HL-60/S4 treated with retinoic acid at 250 ng/mL for 4 days and 3 days (cell line): ENCODE measurements around the gene ELOVL5.
"Not testable (repeated sequence)": the region's sequence is repeated elsewhere in the genome, so short reads cannot be mapped to it uniquely, and the experiment has no call there.

ENCODE experiments used
- in situ Hi-C: fragments of 300-500 bp; cut with MboI; formaldehyde crosslinking; loops from 2 replicates; pipeline ENCODE4 v1.7.0; 2022; ENCODE audit warnings: low sequenced_read_pairs

The ELOVL5 gene

GRCh38 chr6:53359095-53359842 is 10.5 kb upstream of the ELOVL5 start:
- in situ Hi-C loops = no loop called here

DNA sequence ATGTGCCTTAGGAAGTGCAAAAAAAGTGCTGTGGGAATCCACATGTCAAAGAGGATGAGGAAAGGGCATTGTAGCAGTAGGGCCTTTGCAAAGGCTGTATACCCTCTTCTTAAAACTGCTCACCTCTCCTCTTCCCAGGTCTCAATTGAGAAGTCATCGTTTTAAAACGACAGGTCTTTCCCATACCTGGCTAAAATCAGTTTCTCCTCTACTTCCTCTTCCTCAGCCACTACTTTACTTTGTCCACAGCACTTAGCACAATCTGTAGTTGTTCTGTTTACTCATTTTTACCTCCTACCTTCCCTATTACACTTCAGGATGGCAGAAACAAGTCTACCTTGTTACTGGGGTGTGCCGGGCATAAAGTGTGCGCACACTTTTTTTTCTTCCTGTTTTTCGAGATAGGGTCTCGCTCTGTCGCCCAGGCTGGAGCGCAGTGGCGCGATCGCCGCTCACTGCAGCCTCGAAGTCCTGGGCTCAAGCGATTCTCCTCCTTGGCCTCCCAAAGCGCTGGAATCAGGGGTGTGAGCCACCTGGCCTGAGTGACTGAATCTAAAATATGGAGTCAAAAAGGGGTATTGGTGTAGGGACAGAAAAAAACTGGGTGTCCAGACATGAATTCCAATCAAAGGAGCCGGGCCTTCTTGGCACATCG is 9.8 kb upstream of the ELOVL5 start:
- in situ Hi-C loops = no loop called here

DNA sequence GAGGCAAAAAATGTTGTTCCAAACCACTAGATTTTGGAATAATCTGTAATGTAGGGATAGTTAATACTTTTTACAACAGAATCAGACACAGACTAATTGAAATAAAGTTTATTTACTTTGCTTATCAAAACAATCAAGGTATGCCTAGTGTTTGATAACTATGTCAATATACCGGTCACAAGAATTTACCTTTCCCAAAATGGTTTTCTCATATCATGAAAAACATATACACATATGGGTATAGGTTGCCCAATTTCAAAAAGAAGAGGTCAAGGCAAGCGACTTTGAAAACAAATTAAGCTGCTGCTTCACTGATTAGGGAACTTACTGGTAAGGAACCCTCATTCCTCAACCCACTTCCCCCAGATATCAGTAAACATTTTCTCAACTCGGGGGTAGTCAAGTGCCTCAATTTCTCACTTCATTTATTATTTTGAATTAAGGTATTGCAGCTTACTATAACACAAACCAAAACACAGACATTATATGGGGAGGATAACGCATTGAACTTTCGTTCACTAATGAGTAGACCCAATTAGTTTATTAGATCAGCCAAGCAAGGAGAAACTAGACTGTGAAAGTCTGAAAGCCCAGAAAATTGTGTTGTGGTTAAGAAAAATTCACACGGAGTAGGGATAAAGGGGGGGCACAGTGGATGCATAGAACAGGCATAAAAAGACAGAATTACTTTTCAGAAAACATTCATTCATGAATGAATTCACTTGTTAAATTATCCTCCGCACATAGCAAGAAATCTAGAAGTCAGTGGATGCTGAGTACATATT is 9.0 kb upstream of the ELOVL5 start:
- in situ Hi-C loops = no loop called here

DNA sequence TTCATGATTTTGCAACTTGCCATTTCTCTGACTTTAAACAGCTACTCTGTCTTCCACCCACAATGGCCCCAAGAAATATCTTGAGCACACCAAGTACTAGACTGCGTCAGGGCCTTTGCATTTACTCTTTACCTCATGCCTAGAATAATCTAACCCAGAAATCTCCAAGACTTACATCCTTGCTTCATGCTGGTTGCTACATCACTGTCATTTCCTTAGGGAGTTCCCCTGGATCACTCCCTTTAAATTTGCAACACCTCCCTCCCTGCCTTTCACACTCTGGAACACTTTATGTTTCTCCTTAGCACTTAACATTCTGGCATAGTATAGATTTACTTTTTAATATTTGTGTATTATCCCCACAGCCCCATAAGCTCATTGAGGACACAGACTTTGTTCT is 4.9 kb upstream of the ELOVL5 start:
- in situ Hi-C loops = no loop called here

DNA sequence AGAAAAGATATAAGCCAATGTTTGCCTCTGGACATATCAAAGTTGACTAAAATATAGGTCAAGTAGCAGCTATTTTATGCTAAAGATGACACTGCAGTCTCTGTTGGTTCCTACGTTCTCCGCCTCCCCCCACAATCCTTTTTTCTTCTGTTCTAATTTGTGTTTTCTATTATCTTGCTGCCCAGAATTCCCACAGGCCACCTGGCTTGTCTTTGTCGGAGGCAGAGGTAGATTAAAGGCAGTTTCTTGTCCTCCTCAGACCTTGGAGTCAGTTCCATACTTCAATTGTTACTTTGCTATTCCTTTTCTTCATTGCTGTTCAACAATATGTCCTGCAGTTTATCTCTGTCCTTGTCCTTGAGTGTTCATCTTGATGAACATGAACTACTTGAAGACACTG is 3.6 kb upstream of the ELOVL5 start:
- in situ Hi-C loops = no loop called here

DNA sequence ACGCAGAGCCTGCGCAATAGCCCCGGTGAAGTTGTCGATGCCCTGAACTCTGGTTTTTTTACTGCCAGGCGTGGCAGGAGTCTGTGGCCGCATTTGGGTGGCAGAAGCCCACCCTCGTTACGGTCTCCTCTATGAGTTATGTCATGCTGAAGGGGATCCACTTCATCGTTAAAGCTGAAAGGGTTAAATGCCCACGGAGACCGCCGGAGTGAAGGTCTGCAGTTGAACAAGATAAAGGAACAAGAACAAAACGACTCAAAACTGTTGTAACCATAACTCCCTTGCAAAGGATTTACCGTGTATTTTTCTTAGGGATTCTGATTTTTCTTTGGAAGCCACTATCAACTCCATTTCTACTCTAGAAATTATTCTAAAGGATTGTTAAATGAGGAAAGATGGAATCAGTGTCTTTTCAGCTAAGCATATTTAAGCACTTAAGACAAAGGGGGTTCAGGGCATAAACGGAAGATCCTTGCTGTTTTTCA is 501 bp upstream of the ELOVL5 start:
- in situ Hi-C loops = no loop called here

DNA sequence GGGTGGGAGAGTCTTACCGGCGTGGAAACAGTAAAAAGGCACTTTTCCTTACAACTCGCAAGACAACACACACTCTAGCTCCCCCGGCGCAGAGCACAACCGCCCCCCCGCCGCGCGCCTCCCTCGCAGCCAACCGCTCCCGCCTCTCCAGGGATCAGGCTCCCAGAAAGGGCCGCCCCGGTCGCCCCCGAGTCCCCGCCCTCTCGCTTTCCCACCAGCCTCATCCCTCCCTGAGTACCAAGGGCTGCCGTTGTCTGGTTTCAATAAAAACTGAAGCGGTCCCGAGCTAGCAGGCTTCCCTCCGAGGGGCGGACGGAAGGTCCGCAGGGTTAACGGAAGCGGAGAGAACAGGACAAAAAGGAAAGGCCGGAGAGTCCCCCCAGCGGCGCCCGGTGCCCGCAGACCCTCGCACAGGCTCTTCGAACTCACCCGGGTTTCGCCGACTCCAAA is 804 bp downstream of the ELOVL5 start:
- in situ Hi-C loops = no loop called here

DNA sequence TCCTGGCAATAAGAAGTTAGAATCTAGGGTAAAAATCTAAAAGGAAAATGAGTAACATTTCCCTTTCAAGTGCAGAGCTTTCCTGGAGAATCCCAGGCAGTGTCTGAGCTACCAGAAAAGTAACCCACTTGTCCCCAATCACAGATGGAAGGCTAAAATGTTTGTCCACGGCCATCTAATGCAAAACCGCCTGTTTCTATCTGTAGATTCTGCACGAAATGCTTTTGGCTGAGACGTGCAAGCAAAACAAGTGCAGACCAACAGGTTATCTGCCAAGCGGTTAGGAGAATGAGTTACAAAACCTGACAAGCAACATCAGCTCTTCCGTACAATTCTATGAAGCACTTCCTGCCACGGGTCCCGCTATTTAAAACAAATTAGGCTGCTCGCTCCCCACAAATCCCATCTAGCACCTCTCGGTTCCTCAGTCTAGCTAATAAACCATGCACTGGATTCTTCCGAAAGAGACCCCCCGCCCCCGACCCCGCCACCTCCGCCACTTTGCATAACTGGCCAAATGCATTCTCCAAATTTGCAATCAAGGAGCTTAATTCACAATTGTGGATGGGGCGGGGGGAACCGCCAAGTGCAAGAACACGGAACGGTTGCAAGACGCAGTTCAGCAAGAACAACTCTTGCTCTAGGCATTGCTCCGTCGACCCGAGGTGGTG is 1.4 kb downstream of the ELOVL5 start:
- in situ Hi-C loops = no loop called here

GRCh38 chr6:53346049-53346448 is 2.7 kb downstream of the ELOVL5 start:
- in situ Hi-C loops = not testable (repeated sequence)

- in situ Hi-C loops = no loop called here
Observed at GRCh38 chr6:53344969-53345368, 3.8 kb downstream of the ELOVL5 start.

DNA sequence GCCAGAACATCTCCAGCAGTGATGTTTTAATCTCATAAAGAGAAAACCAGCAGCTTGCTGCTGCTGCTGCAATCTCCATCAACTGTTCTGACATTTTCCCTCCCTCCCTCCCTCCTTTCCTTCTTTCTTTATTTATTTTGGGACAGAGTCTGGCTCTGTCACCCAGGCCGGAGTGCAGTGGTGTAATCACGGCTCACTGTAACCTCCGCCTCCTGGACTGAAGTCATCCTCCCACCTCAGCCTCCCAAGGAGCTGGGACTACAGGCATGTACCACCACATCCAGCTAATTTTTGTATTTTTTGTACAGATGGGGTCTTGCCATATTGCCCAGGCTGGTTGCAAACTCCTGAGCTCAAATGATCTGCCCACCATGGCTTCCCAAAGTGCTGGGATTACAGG is 5.7 kb downstream of the ELOVL5 start:
- in situ Hi-C loops = no loop called here

DNA sequence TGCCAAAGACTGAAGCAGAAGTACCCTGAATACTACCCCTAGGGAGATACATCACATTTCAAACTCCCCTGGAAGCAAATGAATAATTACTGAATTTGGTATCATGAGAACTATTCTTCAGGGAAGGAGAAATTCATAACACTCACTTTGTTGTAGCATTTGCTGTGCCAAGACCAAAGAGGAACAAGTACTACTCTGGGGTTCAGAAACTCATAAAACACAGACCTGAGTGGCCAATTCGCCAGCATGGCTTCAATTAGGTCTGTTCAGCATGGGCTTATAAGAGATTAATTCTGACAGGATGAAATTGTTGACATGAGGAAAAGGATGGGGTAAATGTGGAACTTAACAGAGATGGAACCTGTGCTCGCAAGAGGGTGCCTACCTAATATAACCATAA is 6.5 kb downstream of the ELOVL5 start:
- in situ Hi-C loops = no loop called here

- in situ Hi-C loops = no loop called here
Observed at GRCh38 chr6:53340536-53340935, 8.2 kb downstream of the ELOVL5 start.

DNA sequence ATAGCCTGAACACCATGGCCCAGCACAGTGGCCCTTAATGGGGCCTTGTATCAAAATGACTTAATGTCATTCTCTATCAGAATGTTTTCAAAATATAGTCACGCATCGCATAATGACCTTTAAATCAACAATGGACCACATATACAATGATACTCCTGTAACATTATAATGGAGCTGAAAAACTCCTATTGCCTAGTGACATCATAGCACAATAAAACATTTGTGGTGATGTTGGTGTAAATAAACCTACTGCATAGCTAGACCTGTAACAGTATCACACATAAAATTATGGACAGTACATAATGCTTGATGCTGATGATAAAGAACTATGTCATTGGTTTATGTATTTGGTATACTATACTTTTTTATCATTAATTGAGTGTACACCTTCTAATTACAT is 9.3 kb downstream of the ELOVL5 start:
- in situ Hi-C loops = no loop called here

DNA sequence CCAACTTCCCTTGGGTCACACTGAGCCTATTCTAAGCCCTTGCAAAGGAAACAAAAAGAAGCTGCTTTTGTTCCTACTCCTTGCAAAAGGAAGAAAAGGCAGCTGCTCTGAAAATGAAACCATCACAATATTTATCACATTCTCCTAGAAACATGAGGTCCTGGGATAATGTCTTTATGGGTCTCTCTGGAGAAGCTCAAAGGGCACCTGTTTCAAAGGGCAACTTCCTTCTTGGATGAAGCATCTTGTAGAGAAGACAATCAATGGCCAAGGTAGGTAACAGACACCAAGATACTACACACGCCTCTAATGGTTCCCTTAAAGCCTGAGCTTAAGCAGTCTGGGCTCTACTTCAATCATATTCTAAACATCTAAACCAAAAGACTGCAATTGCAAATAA is 10.4 kb downstream of the ELOVL5 start:
- in situ Hi-C loops = no loop called here

GRCh38 chr6:53336070-53336469 is 12.7 kb downstream of the ELOVL5 start:
- in situ Hi-C loops = no loop called here

DNA sequence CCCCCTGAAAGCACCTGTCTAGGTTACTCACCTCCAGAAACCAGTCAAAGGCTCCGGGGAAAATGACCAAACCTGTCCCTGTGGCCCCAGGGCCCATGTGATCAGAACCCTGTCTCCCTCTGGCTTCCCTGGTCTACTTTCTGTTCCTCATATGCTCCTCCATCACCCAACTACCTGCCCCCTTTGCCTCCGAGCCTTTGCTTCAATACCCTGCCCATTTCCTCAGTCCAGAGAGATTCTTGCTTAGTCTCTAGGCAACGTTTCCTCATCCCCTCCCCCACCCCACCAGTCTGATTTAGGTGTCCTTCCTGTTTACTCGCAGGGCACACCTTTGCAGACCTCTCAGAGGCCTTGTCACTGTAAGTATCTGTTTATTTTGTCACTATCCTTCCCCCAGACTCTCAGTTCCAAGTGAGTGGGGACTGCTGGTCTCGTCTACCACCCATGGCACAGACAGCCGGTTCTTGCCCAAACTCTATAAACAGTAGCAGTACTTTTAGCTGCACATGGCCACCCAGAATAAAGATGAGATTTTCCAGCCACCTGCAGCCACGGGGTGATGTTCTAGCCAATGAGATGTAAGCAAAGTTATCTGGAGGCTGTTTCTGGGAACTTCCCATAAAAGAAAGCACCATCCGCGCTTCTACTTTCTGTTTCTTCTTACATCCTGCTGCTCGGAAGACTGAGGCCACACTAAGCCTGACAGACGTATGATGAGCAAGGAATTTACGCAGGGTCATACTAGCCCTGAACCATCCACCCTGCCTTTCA is 13.3 kb downstream of the ELOVL5 start:
- in situ Hi-C loops = no loop called here

DNA sequence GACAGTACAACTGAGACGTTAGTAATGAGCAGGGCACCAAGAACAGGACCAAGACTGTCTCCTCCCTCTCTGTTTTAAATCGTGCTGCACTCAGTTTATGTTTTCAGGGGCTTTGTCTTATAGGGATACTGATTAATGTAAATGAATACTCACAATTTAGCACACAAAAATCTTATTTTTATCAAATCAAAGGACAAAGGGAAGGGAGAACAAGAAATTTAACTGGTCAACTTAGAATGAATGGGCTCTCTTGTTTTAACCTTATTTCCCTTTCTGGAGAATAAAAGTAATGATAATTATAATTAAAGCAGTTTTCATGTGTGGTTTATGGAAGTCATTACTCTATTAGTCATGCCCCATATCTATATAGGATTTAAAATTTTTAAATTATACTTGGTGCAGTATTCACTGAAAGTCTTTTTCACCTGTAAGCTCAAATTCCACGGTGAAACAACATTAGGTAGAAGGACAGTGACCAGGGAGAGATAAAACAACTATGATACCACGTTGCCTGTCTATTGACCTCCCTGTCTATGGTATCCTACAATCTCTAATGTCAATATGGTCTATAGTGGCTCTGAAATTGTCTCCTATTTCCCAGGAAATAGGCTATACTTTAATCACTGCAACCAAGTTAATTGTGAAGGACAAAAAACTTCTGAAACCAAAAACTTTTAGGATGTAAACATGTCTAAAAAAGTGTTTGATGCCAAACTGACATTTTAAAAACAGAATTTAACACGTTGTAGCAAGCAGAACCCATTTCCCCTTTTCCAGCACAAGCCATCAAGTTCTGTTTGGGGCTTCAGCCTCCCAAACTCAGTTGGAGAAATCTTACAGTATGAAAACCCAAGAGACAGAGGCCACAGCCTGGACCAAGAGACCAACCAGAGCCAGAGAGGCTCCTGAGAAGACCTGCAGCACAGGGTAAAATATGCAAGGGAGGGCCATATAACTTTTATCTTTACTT is 15.0 kb downstream of the ELOVL5 start:
- in situ Hi-C loops = no loop called here

- in situ Hi-C loops = no loop called here
Observed at GRCh38 chr6:53331678-53332077, 17.1 kb downstream of the ELOVL5 start.
